Measurements from ENCODE around the gene UTS2R.

UTS2R gene

DNA sequence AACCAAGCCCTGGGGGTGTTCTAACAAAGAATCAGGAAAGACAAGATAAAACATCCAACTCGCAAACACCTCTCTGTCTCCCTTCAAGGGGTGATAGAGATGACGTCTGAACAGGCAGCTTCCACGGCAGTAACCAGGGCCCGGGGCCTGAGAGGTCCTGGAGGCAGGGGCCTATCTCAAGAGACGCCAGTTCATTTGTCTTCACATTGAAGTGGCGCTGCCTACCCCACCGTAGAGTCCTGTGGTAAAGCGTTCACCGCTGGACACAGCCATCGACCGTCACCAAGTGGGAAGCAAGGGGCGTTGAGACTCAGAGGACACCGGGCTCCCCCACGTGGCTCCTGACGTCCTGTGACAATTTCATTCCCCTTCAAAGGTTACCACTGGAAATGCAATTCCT, 21.4 kb downstream of the UTS2R start:
- H3K4me3 ChIP-seq (ENCODE audit: low read depth, low read length) = no peak overlapping the region
- TF ChIP-seq, protein P1, sequence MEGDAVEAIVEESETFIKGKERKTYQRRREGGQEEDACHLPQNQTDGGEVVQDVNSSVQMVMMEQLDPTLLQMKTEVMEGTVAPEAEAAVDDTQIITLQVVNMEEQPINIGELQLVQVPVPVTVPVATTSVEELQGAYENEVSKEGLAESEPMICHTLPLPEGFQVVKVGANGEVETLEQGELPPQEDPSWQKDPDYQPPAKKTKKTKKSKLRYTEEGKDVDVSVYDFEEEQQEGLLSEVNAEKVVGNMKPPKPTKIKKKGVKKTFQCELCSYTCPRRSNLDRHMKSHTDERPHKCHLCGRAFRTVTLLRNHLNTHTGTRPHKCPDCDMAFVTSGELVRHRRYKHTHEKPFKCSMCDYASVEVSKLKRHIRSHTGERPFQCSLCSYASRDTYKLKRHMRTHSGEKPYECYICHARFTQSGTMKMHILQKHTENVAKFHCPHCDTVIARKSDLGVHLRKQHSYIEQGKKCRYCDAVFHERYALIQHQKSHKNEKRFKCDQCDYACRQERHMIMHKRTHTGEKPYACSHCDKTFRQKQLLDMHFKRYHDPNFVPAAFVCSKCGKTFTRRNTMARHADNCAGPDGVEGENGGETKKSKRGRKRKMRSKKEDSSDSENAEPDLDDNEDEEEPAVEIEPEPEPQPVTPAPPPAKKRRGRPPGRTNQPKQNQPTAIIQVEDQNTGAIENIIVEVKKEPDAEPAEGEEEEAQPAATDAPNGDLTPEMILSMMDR (IDR thresholded peaks at IDR 0.05; ENCODE audit: low read depth, low read length, missing control alignments) = no peak
- no peak for DNase-seq (ENCODE audit: low read depth)

- H3K4me3 ChIP-seq (ENCODE audit: low read depth, low read length) = no peak overlapping the region
- DNase-seq (ENCODE audit: low read depth) = no peak
- TF ChIP-seq, protein P1 (IDR thresholded peaks at IDR 0.05; ENCODE audit: low read depth, low read length, missing control alignments) = no peak
Observed at GRCh38 chr17:82394278-82394677, 22.7 kb downstream of the UTS2R start.

GRCh38 chr17:82396601-82397435, 25.3 kb downstream of the UTS2R start:
- TF ChIP-seq, protein P1 (IDR thresholded peaks at IDR 0.05; ENCODE audit: low read depth, low read length, missing control alignments) = no peak
- H3K4me3 ChIP-seq (ENCODE audit: low read depth, low read length) = no peak overlapping the region
- no peak for DNase-seq (ENCODE audit: low read depth)

DNA sequence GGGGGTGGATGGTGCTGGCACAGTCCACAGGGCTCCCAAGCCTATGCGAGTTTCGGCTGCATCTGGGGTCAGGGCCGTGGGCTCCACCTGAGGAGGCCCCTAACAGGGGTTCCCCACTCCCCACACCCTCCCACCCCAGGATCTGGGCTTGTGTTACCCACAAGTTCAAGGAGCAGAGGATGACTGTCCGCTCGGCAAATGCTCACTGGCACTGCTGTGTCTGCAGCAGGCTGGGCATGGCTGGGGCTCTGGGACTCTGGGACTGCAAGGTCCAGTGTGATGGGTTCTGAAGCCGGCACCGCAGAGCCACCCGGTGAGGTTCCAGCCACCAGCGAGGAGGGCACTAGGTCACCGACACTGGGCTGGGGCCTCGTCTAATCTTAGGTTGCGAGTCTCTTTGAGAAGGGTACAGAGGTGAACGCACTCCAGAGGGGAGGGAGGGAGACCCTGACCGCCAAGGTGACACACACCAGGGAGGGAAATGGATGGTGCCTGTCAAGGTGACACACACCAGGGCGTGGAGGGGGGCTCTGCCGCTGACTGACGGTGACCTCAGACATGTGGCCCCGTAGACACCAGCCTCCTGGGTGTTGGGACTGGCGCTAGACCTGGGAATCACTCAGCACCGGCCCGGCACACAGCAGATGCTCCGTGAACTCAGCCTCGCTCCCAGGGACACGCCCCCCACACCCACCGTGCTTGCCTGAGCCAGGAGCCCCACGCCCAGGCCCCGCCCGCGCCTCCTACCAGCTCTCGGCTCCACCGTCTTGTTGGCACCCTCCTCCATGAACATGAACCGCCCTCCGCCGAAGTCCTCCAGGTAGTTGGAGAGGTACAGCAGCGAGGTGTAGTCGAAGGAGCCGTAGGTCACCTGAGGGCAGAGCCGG, 26.1 kb downstream of the UTS2R start:
- DNase-seq (ENCODE audit: low read depth) = no peak
- no peak overlapping the region for H3K4me3 ChIP-seq (ENCODE audit: low read depth, low read length)
- TF ChIP-seq, protein P1 (IDR thresholded peaks at IDR 0.05; ENCODE audit: low read depth, low read length, missing control alignments) = no peak

DNA sequence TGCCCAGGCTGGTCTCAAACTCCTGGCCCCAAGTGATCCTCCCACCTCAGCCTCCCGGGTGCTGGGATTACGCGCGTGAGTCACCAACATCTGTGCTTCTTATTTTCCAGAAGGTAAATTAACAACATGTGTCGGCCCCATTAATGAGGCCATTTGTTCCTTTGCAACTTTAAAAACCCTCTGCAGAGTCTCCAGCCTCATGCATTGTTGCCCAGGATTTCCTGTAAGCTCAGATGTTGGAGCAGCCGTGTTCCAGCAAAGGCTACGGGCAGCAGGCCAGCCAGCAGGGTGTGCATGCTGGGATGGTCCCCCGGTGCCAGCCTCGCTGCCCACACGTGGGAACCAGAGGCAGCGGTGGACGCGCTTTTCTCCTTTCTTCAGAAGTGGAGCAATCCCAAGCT, 27.5 kb downstream of the UTS2R start:
- no peak overlapping the region for H3K4me3 ChIP-seq (ENCODE audit: low read depth, low read length)
- no peak for DNase-seq (ENCODE audit: low read depth)
- TF ChIP-seq, protein P1 (IDR thresholded peaks at IDR 0.05; ENCODE audit: low read depth, low read length, missing control alignments) = no peak

DNA sequence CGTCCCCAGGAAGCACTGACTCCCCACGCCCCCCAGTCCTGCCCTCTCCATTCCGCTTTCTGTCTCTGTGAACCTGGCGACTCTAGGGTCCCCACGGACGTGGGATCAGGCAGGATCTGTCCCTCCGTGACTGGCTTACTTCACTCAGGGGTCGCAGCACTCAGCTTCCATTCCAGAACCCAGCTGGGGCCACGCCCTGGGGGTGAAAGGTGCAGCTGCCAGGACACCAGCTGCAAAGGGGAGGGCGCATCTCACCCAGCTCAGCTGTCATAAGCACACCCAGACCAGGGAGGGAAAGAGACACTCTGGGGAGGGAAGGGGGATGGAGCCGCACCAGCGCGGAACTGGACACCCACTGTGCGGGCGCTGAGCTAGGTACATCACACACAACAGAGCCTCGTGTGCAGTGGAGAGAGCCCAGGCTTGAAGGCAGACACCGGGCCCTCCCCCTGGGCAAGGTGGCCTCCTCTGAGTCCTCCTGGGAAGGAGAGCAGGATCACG, 28.1 kb downstream of the UTS2R start:
- no peak for DNase-seq (ENCODE audit: low read depth)
- TF ChIP-seq, protein P1 (IDR thresholded peaks at IDR 0.05; ENCODE audit: low read depth, low read length, missing control alignments) = no peak
- no peak overlapping the region for H3K4me3 ChIP-seq (ENCODE audit: low read depth, low read length)
